Heart left ventricle (tissue), 13 donors: ENCODE results near the gene GTF2A1L.

Experiments
- POLR2A ChIP-seq, 2 donors: fragments of 450-650 bp; IDR thresholded peaks; one replicate each; pipeline ENCODE4 v1.6.1; 2017; ENCODE audit warnings: antibody characterized with exemption in 2 of 2, mild to moderate bottlenecking in 2 of 2, moderate library complexity in 2 of 2
- TF ChIP-seq, protein P1 (sequence below), 12 donors: fragments of 200-600 bp; sonication (generic) in 4 of 12; IDR thresholded peaks; one replicate each; pipeline versions ENCODE4 v1.5.0 to v1.8.0; 2018 to 2022; ENCODE audit warnings: antibody characterized with exemption in 12 of 12, mild to moderate bottlenecking in 5 of 12
- donor health status: ischemic (EF 13 %, LVEDD 7.1; RV severe dilation, severe dysfunction).
- donor health status: DM: no; HTN: yes; CAD: no.
- donor health status: DM: no; HTN: no; CAD: no.
- donor health status: ischemic (EF 25% LVEDD 6.9; RV normal size, moderate dysfunction).
- donor health status: ischemic (EF 25% LVEDD 5.7; RV mildly dilated, moderate dysfunction).
- donor health status: ischemic (EF 35%, LVEDD 5.7; RV mildly dilated, moderate dysfunction).
- donor health status: nonischemic (EF 11% LVEDD 7.7; RV severe dilation, severe dysfunction).
- donor health status: DM: yes; HTN: yes; CAD: no.
- donor health status: PGD.
- donor health status: ischemic (EF 29% LVEDD 5.4; RV normal size, mild dysfunction).
- donor health status: nonischemic (EF 23%, LVEDD 6.1; RV moderate dilation, normal function).

GRCh38 chr2:48725696-48726494 lies 108.2 kb downstream of the GTF2A1L start:
- TF ChIP-seq, protein P1, sequence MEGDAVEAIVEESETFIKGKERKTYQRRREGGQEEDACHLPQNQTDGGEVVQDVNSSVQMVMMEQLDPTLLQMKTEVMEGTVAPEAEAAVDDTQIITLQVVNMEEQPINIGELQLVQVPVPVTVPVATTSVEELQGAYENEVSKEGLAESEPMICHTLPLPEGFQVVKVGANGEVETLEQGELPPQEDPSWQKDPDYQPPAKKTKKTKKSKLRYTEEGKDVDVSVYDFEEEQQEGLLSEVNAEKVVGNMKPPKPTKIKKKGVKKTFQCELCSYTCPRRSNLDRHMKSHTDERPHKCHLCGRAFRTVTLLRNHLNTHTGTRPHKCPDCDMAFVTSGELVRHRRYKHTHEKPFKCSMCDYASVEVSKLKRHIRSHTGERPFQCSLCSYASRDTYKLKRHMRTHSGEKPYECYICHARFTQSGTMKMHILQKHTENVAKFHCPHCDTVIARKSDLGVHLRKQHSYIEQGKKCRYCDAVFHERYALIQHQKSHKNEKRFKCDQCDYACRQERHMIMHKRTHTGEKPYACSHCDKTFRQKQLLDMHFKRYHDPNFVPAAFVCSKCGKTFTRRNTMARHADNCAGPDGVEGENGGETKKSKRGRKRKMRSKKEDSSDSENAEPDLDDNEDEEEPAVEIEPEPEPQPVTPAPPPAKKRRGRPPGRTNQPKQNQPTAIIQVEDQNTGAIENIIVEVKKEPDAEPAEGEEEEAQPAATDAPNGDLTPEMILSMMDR (IDR thresholded peaks at IDR 0.05): no peak
- TF ChIP-seq POLR2A (IDR thresholded peaks at IDR 0.05): no peak
